Tibial nerve (tissue), 4 donors: Measurements from ENCODE around the gene DNAJB7. TPM values are rescaled to one million over a fixed set of nuclear protein-coding genes. Genes with fewer than 3 reads are reported as not detected.

ENCODE experiments used
- DNase-seq, 2 donors: peaks; one replicate each; pipeline ENCODE4 v3.0.0-alpha.2; 2019; ENCODE audit warnings: low spot score in 2 of 2
- H3K27ac ChIP-seq, 4 donors: fragments of 200-600 bp; sonication (generic) in 3 of 4; one replicate each; pipeline ENCODE4 v1.5.1; 2017 to 2019; ENCODE audit warnings: mild to moderate bottlenecking in 1 of 4
- H3K27me3 ChIP-seq, 2 donors: fragments of 200-600 bp; sonication (generic) in 1 of 2; one replicate each; pipeline versions ENCODE4 v1.5.1 to v1.6.0; 2017 to 2019
- H3K36me3 ChIP-seq, 3 donors: fragments of 200-600 bp; sonication (generic); one replicate each; pipeline ENCODE4 v1.5.1; 2018 to 2019
- H3K4me1 ChIP-seq, 4 donors: fragments of 200-600 bp; sonication (generic) in 3 of 4; one replicate each; pipeline ENCODE4 v1.5.1; 2017 to 2019
- H3K4me3 ChIP-seq, 4 donors: fragments of 200-600 bp; sonication (generic) in 3 of 4; one replicate each; pipeline ENCODE4 v1.5.1; 2017 to 2019; ENCODE audit warnings: mild to moderate bottlenecking in 1 of 4, moderate library complexity in 1 of 4
- H3K9me3 ChIP-seq, 4 donors: fragments of 200-600 bp; sonication (generic) in 3 of 4; one replicate each; pipeline ENCODE4 v1.5.1; 2017 to 2019
- EP300 ChIP-seq, 2 donors: sonication (generic); formaldehyde crosslinking; IDR thresholded peaks; one replicate each; pipeline ENCODE4 v1.6.1; 2017; ENCODE audit warnings: antibody characterized with exemption in 2 of 2, mild to moderate bottlenecking in 1 of 2
- POLR2A ChIP-seq, 2 donors: fragments of 450-650 bp; IDR thresholded peaks; one replicate each; pipeline ENCODE4 v1.6.1; 2017; ENCODE audit warnings: antibody characterized with exemption in 2 of 2, mild to moderate bottlenecking in 2 of 2, moderate library complexity in 2 of 2
- WGBS, 2 donors: methylation state at CpG; one replicate each; pipeline ENCODE4 v1.1.5; 2018; 5-methylcytosine and 5-hydroxymethylcytosine counted together
- total RNA-seq, 4 donors: library from RNA; depleted of rRNA; stranded (reverse); fragments of >200 nt; gene quantifications; one replicate each; pipeline ENCODE4 v1.1.0, GENCODE V29; 2016
- TF ChIP-seq, protein P1 (sequence below), 5 experiments: fragments of 200-600 bp in 3 of 5; fragments of 450-650 bp in 2 of 5; sonication (generic) in 3 of 5; IDR thresholded peaks; one replicate each; pipeline ENCODE4 v1.5.1; 2016 to 2019; ENCODE audit warnings: antibody characterized with exemption in 5 of 5, mild to moderate bottlenecking in 3 of 5, moderate library complexity in 2 of 5

The DNAJB7 gene
- total RNA-seq, 4 donors from 2014 or later: not detected

DNA sequence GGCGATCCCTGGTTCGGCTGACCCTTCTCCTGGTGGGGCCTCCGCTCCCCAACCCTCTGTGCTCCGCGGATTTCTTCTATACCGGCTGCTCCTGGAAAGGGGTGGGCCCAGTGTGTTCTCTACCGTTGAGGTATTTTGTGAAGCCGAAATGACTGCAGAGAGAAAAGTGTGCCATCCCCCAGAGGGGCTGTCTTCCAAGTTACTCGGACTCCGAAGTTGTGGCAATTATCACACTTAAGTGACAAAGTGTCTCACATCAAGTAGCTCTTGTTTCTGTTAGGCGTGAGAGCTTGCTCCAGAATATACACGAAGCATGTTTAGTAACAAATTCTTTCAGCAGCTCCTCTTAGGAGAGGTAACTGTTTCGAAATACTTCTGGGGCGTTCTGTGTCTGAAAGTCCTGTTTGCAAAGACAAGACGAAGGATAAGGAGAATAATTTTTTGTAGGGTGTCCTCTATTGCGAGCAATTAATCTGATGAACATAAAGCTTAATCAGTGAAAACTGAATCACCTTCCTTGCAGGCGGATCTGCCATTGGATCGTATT, 4.5 kb downstream of the DNAJB7 start:
- WGBS, 2 donors: 5 to 7% methylated on average over 18 of the region's 18 CpGs
- no peaks in the 10 kb centered on the region for H3K9me3 ChIP-seq
- H3K27ac ChIP-seq: peak overlapping the region; percentile 97 to 99 (median 98)
- peaks cover 0 to 19% (median 0%) of the 10 kb centered on the region in 3 donors for H3K36me3 ChIP-seq
- TF ChIP-seq EP300 (IDR thresholded peaks at IDR 0.05): no peak
- no peak for TF ChIP-seq POLR2A (IDR thresholded peaks at IDR 0.05)
- TF ChIP-seq, protein P1, sequence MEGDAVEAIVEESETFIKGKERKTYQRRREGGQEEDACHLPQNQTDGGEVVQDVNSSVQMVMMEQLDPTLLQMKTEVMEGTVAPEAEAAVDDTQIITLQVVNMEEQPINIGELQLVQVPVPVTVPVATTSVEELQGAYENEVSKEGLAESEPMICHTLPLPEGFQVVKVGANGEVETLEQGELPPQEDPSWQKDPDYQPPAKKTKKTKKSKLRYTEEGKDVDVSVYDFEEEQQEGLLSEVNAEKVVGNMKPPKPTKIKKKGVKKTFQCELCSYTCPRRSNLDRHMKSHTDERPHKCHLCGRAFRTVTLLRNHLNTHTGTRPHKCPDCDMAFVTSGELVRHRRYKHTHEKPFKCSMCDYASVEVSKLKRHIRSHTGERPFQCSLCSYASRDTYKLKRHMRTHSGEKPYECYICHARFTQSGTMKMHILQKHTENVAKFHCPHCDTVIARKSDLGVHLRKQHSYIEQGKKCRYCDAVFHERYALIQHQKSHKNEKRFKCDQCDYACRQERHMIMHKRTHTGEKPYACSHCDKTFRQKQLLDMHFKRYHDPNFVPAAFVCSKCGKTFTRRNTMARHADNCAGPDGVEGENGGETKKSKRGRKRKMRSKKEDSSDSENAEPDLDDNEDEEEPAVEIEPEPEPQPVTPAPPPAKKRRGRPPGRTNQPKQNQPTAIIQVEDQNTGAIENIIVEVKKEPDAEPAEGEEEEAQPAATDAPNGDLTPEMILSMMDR (IDR thresholded peaks at IDR 0.05): no peak
- H3K27me3 ChIP-seq: no peaks in the 10 kb centered on the region
- peak overlapping the region; percentile 72 to 98 (median 88) for H3K4me3 ChIP-seq
- peaks cover 0 to 58% (median 34%) of the 10 kb centered on the region in 4 donors for H3K4me1 ChIP-seq
- no peak for DNase-seq

- 0 to 1% methylated on average over 54 to 60 of the region's 63 CpGs for WGBS, 2 donors
- Histone ChIP-seq H3K4me3 (peak within 1 kb of the TSS; percentile 72 to 98 (median 88)), H3K27ac (peak within 1 kb of the TSS; percentile 97 to 99 (median 98)), H3K27me3 (no peaks in the 10 kb centered on the region), H3K36me3 (peaks cover 0 to 15% (median 0%) of the 10 kb centered on the region in 3 donors), H3K9me3 (no peaks in the 10 kb centered on the region), H3K4me1 (peaks cover 0 to 65% (median 34%) of the 10 kb centered on the region in 4 donors)
- DNase-seq: peak; percentile 95
- TF ChIP-seq, protein P1 (IDR thresholded peaks at IDR 0.05): peak in 2 of 5 experiments; percentile 42 to 54
- TF ChIP-seq POLR2A (IDR thresholded peaks at IDR 0.05): peak; percentile 80 to 91
- peak; percentile 91 to 95 for TF ChIP-seq EP300 (IDR thresholded peaks at IDR 0.05)
Observed at GRCh38 chr22:40856513-40857308, 5.2 kb downstream of the DNAJB7 start, which contains the start of the genes ST13 and XPNPEP3. TSS of gene ST13 (minus strand) at chr22:40856639. CDS start at chr22:40856540, 99 bp downstream. TSS of gene XPNPEP3 (plus strand) at chr22:40857148. CDS start at chr22:40857182, 34 bp downstream.

DNA sequence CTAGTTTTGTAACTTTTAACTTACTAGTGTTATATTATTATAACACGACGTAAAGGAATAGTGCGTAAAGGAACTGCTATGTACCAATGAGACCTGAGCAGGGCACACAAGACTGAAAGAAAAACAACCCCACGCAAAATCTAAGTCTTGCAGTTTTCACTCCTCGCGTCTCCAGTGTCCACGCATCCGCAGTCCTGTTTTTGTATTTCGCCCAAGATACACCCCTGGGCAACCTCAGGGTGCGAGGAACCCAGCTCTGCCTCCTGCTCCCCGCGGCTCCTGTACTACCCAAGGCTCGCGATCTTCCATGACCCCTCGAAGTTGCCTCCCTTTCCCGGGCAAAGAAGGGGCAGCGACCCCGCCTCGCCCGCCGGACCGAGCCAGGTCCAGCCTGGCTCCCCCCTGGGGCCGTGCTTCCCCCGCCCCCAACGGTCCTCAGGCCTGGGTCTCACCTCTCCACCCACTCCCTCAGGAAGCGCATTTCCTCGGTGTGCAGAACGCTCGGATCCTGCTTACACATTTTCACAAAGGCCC, 5.9 kb downstream of the DNAJB7 start:
- H3K4me1 ChIP-seq: peaks cover 0 to 71% (median 35%) of the 10 kb centered on the region in 4 donors
- no peaks in the 10 kb centered on the region for H3K9me3 ChIP-seq
- peaks cover 0 to 9% (median 0%) of the 10 kb centered on the region in 3 donors for H3K36me3 ChIP-seq
- DNase-seq: peak in 1 of 2 donors; percentile 22
- H3K4me3 ChIP-seq: peak overlapping the region; percentile 72 to 98 (median 88)
- H3K27ac ChIP-seq: peak overlapping the region; percentile 97 to 99 (median 98)
- TF ChIP-seq, protein P1 (IDR thresholded peaks at IDR 0.05): no peak
- no peak for TF ChIP-seq POLR2A (IDR thresholded peaks at IDR 0.05)
- no peak for TF ChIP-seq EP300 (IDR thresholded peaks at IDR 0.05)
- 0 to 1% methylated on average over 29 of the region's 29 CpGs for WGBS, 2 donors
- H3K27me3 ChIP-seq: no peaks in the 10 kb centered on the region

GRCh38 chr22:40855071-40855978, 6.6 kb downstream of the DNAJB7 start:
- Histone ChIP-seq H3K4me1 (peaks cover 0 to 77% (median 36%) of the 10 kb centered on the region in 4 donors), H3K27ac (peak overlapping the region; percentile 97 to 99 (median 98)), H3K4me3 (peak overlapping the region; percentile 72 to 98 (median 88)), H3K36me3 (peaks cover 0 to 5% (median 0%) of the 10 kb centered on the region in 3 donors), H3K9me3 (no peaks in the 10 kb centered on the region), H3K27me3 (no peaks in the 10 kb centered on the region)
- TF ChIP-seq, protein P1 (IDR thresholded peaks at IDR 0.05): no peak
- TF ChIP-seq EP300 (IDR thresholded peaks at IDR 0.05) (no peak), POLR2A (IDR thresholded peaks at IDR 0.05) (no peak)
- peak in 1 of 2 donors; percentile 28 for DNase-seq
- 24 to 27% methylated on average over 20 of the region's 20 CpGs for whole genome bisulfite sequencing, 2 donors
